Left hindlimb (tissue), 1 donor: ENCODE data around the gene IGFBP7.

Source experiments
- DNase-seq: peaks from one replicate; pipeline ENCODE4 v3.0.0-alpha.2; 2018

The IGFBP7 gene, protein sequence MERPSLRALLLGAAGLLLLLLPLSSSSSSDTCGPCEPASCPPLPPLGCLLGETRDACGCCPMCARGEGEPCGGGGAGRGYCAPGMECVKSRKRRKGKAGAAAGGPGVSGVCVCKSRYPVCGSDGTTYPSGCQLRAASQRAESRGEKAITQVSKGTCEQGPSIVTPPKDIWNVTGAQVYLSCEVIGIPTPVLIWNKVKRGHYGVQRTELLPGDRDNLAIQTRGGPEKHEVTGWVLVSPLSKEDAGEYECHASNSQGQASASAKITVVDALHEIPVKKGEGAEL

DNA sequence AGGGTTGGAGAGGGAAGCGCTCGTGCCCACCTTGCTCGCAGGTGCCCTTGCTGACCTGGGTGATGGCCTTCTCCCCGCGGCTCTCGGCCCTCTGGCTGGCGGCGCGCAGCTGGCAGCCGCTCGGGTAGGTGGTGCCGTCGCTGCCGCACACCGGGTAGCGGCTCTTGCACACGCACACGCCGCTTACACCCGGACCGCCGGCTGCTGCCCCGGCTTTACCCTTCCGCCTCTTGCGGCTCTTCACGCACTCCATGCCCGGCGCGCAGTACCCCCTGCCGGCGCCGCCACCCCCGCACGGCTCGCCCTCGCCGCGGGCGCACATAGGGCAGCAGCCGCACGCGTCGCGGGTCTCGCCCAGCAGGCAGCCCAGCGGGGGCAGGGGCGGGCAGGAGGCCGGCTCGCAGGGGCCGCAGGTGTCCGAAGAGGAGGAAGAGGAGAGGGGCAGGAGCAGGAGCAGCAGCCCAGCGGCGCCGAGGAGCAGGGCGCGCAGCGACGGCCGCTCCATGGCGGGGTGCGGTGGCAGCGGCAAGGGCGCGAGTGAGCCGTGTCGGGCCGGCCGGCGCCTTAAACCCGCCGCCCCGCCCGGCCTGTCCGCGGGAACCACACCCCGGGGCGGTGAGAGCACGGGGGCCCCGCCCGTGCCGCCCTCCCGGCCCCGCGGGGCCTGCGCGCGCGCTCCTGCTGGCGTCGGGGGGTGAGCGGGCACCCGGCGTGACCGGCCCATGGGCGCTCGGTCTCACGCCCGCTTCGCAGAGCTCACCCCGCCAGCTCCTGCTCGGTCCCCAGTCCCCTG is at the start of gene IGFBP7:
Gene IGFBP7 (minus strand): TSS at position 539 of the 793 bp plus-strand sequence. CDS start 34 bp downstream, at position 505.
- DNase-seq = peak; percentile 58

GRCh38 chr4:57159866-57160265 is 49.7 kb upstream of the IGFBP7 start:
- no peak for DNase-seq

GRCh38 chr4:57158762-57159161 is 48.6 kb upstream of the IGFBP7 start:
- no peak for DNase-seq

- DNase-seq = no peak
These were observed 48.0 kb upstream of the IGFBP7 start for GRCh38 chr4:57158221-57158620.

GRCh38 chr4:57157596-57158137 is 47.5 kb upstream of the IGFBP7 start:
- DNase-seq = no peak

GRCh38 chr4:57156242-57156990 is 46.2 kb upstream of the IGFBP7 start:
- no peak for DNase-seq

DNA sequence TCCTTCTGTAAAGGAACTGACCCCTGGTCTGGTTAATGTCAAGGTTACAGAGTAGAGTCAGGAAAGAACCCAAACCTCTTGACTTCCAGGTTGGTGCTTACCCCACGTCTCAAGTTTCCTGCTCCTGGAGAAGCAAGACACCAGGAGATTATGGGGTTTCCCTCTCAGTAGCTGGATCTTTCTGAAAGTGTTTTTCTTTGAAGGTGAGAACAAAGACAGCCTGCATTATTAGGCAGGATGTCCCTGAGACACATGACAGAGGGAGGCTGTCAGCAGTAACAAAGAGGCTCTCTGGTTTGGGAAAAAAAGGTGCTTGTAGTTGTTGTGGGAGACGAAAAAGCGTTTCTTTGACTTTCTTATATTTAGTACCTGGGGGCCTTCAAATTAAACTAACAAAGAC is 44.7 kb upstream of the IGFBP7 start:
- DNase-seq = no peak

DNA sequence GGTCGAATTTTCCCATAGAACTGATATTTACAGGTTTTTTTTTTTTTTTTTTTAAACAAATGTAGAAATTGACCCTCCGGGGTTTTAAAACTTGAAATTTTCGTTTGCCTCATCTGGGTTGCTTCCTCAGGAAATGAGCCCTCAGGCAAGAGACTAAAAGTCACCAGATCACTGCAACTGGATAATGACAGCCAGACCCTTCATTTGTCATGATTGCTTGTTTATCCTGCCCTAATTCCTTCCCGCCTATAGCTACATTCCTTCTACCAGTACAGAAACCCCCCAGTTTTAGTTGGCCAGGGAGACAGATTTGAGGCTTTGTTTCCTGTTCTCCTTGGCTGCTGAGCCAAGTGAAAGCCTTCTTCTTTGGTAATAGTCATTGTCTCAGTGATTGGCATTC is 44.0 kb upstream of the IGFBP7 start:
- DNase-seq = no peak

DNA sequence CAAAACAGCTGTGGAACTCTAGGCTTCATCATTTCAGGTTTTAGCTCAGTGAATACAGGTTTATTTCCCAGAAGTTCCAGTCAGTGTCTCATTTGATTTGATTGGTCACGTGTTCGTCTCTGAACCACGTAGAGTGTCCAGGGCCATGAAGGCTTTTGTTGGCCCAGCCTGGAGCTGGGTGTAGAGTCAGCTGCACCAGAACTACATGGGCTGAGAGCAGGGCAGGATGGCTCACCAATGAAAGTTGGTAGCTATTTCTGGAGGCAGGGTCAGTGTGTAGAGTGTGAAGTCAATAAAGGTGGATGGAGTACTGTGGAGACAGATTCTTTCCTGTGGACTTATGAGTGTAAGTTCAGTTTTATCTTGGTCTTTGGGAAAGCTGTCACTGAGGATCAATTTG is 43.0 kb upstream of the IGFBP7 start:
- DNase-seq = no peak

DNA sequence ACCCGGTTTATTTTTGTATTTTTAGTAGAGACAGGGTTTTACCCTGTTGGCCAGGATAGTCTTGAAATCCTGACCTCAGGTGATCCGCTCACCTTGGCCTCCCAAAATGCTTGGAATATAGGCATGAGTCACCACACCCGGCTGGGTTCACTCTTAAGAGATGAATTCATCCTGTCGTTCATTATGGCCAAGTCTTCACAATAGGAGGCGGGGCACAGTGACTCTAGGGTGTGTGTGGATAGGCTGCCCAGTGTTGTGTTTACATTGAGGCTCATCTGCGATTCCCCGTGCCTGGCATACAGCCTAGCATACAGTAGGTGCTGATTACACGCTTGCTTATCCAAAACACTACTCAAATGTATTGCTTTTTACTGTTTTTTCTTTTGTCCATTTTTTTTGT is 41.3 kb upstream of the IGFBP7 start:
- no peak for DNase-seq

DNA sequence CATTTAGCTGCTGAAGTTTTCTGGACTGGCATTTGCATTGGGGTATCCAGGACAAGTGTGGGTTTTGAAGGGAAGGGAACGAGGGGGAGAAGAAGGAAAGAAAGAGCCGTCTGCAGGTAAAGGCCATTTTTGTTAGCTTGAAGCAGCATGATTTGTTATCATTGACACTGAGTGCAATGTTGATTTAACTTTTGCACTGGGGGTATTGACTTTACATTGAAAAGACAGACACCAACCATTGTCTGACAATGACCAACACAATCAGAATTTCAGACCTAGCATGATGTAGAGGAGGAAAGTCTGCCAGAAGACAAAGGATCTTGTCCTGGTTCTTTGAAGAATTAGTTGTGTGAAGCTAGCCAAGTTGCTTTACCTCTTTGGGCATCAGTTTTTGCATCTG is 39.6 kb upstream of the IGFBP7 start:
- DNase-seq = no peak

- DNase-seq = no peak
These were observed 38.8 kb upstream of the IGFBP7 start for GRCh38 chr4:57148831-57149505.

DNA sequence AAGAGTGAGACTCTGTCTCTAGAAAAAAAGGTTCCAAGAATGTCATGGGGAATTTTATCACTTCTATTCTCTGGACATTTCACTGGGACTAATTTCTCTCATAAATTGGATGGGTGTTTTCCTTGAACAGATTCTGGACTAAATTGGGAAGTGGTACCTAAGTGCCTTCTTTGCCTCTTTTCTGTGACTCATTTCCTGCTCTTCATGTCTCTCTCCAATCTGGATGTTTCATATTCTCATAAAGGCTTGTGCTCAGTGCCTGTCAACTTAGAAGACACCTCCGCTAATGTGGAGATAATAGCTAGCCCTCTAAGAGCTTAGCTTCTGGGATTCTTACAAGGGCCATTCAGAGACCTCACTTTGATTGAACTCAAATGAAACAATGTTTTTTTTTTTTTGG is 38.0 kb upstream of the IGFBP7 start:
- DNase-seq = no peak

- no peak for DNase-seq
These were observed 37.3 kb upstream of the IGFBP7 start for GRCh38 chr4:57147335-57148060.

- DNase-seq = no peak
These were observed 36.3 kb upstream of the IGFBP7 start for GRCh38 chr4:57146444-57146843.

GRCh38 chr4:57144466-57144865 is 34.3 kb upstream of the IGFBP7 start:
- no peak for DNase-seq

DNA sequence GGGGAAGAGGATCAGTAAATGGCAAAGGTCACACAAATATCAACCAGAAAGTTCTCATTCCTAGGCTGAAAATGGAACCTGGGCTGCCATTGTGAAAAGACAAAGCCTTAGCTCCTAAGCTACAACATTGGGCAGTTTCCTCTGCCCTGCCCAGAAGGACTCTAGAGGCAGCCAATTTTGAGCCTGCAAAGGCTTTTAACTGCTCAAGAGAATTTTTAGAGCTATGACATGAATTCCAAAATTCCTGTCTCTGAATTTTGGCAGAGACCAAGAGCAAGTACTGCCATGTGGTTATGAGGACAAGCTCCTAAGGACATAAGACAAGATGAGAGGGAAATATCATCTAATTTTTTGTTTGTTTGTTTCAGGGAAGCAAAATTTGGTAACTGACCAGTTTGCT is 29.6 kb upstream of the IGFBP7 start:
- no peak for DNase-seq

GRCh38 chr4:57137261-57137660 is 27.1 kb upstream of the IGFBP7 start:
- DNase-seq = no peak

DNA sequence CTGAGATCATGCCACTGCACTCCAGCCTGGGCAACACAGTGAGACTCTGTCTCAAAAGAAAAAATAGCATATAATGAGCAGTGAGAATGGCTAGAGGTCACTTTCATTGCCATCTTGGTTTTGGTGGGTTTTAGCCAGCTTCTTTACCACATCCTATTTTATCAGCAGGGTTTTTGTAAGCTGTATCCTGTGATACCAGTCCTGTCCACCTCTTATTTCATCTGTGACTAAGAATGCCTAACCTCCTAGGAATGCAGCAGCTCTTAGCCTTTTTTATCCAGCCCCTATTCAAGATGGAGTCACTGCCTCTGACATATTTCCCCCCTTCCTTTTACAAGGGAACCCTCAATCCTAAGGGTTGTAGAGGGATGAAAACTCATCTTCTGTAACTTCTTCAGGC is 26.1 kb upstream of the IGFBP7 start:
- no peak for DNase-seq

DNA sequence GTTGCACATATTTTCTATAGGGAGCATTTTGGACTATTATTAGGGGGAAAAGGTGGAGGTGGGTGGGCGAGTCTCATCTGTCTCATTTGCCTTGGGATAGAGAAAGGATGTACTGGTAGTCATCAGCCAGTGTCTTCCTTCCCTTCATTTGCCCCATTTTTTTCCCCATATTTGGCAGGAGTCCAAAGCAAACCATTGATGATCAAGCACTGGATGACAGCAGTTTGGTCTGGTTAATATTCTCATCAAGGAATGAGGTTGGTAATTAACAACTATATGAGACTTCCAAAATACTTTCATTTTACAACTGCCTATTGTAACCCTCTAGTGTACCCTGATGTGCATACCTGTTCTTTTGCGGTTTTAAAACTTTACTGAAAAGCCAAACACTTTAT is 22.6 kb upstream of the IGFBP7 start:
- DNase-seq = no peak

DNA sequence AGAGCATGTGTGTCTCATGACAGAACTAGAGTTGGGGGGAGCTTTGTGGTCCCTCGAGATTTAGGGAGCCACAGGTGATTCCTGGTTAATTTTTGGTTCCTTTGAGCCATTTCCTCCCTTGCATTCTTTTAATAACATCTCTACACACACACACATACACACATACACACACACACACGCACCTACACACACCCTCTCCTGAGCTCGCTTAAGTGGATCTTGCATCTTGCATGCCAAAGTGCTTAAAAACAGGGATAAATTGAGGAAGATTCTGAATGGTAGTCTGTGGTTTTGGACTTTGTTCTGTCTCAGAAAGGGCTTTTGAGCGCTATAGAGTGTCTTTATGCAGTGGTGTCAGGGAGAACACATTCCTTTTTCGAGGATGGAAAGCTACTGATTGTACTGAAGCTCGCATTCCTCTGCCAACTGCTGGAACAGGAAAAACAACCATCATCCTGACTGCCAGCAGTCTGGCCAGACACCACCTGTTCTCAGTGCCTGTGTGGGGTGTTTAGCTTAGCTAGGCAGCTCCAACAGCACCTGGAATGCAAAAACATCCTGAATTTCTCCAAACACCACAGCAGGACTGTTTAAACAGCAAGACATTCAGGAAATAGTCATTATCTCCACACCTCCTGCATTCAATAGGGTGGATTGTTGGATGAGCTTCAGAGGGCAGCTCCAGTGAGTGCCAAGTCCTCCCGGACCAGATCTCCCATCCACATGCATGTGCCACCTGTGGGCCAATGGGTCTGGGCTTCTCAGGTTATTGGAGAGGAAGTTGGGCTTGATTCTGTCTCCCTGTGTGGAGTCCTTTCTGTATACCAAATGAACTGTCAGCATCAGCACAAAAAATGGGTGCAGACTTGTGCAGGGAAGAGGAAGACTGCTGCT is 21.9 kb upstream of the IGFBP7 start:
- no peak for DNase-seq
